Left ventricle myocardium inferior (tissue), 1 donor: ENCODE results near the gene MAST4. TPM values are rescaled to one million over a fixed set of nuclear protein-coding genes. Genes with fewer than 3 reads are reported as not detected.

Experiments
- DNase-seq: peaks from one replicate; pipeline ENCODE4 v3.0.0-alpha.2; 2020
- H3K27ac ChIP-seq: fragments of 200-600 bp; replicated peaks from 2 replicates; pipeline ENCODE4 v1.8.0; 2021
- H3K27me3 ChIP-seq: fragments of 200-600 bp; 2 replicates; pipeline ENCODE4 v1.8.0; 2021; ENCODE audit warnings: low read depth
- H3K36me3 ChIP-seq: fragments of 200-600 bp; 2 replicates; pipeline ENCODE4 v1.8.0; 2021
- H3K4me1 ChIP-seq: fragments of 200-600 bp; 2 replicates; pipeline ENCODE4 v1.8.0; 2021
- H3K4me3 ChIP-seq: fragments of 200-600 bp; 2 replicates; pipeline ENCODE4 v1.8.0; 2021; ENCODE audit warnings: mild to moderate bottlenecking, moderate library complexity
- H3K9me3 ChIP-seq: fragments of 200-600 bp; replicated peaks from 2 replicates; pipeline ENCODE4 v1.8.0; 2021
- intact Hi-C: fragments of 100-400 bp; cut with micrococcal nuclease; formaldehyde crosslinking; loops from one replicate; pipeline ENCODE4 v1.11.0; 2022
- total RNA-seq: library from RNA; stranded (reverse); fragmentation: NEBNext Ultra II Directional; extraction: Animal tissue kit (Norgen Biotek cat#: 25700); gene quantifications from one replicate; pipeline ENCODE4 v1.2.1, GENCODE V29; 2021
- TF ChIP-seq, protein P1 (sequence below): fragments of 200-600 bp; IDR thresholded peaks from 2 replicates; pipeline ENCODE4 v1.8.0; 2021; ENCODE audit warnings: antibody characterized with exemption, mild to moderate bottlenecking, borderline replicate concordance
- donor health status: DM: no; HTN: yes; CAD: no; lungs with severe emphysema.

The MAST4 gene
- total RNA-seq, 1 donor from 2014 or later: 55.7 TPM

DNA sequence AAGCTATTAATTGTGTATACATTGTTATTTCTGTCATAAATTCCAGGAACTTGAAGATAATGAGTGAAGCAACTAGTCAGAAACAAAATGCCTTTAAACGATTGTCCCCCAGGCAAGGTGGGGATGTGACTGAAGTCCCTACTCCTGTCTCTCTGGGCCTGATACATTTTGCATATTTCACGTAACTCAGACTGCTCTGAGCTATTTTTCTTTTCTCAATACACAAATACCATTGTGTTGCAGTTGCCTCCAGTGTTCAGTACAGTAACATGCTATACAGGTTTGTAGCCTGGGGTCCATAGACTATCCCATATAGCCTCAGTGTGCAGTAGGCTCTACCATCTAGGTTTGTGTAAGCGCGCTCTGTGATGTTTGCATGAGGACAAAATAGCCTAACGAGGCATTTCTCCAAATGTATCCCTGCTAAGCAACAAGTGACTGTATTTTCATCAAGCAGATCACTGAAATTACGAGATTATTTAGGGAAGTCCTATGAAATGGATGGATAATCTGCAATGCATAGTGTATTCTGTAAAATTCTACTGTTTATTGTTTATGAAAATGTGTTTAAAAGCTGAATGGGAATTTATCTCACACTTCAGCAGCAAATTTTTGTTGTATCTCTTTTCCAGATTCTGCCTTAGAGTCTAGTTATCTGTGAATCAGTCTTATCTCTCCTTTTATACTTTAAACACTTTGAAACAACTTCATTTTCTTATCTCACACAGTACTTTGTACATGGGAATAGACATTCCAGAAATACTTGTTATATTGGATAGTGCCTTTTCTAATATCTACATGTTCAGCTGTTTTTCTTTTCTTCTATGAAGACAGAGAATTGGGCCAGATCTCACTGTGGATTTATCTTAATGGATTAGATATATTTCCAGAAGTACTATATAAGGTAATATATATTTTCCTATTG, 449.9 kb downstream of the MAST4 start:
- Histone ChIP-seq H3K36me3 (no peaks in the 10 kb centered on the region), H3K4me1 (peaks cover 91% of the 10 kb centered on the region), H3K27ac (peak overlapping the region; percentile 71), H3K4me3 (no peak overlapping the region), H3K9me3 (no peaks in the 10 kb centered on the region), H3K27me3 (no peaks in the 10 kb centered on the region)
- no peak for DNase-seq
- TF ChIP-seq, protein P1, sequence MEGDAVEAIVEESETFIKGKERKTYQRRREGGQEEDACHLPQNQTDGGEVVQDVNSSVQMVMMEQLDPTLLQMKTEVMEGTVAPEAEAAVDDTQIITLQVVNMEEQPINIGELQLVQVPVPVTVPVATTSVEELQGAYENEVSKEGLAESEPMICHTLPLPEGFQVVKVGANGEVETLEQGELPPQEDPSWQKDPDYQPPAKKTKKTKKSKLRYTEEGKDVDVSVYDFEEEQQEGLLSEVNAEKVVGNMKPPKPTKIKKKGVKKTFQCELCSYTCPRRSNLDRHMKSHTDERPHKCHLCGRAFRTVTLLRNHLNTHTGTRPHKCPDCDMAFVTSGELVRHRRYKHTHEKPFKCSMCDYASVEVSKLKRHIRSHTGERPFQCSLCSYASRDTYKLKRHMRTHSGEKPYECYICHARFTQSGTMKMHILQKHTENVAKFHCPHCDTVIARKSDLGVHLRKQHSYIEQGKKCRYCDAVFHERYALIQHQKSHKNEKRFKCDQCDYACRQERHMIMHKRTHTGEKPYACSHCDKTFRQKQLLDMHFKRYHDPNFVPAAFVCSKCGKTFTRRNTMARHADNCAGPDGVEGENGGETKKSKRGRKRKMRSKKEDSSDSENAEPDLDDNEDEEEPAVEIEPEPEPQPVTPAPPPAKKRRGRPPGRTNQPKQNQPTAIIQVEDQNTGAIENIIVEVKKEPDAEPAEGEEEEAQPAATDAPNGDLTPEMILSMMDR: no peak
- intact Hi-C loops: no loop called here

DNA sequence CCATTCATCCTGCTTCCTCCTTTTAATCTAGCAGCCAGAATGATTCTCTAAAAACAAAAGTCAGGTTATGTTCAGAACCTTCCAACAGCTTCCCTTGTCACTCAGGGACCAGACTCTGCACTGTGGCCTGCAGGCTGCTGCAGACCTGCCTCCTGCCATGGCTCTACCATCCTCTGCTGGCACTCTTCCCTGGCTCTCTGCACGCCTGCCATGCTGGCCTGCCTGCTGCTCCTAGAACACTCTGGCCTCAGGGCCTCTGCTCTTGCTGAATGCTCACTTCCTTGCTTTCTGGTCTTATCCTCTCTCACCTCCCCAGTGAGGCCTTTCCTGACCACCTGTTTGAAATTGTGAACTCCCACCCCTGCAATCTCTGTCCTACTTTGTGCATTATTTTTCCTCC, 451.0 kb downstream of the MAST4 start:
- no peaks in the 10 kb centered on the region for H3K9me3 ChIP-seq
- peaks cover 94% of the 10 kb centered on the region for H3K4me1 ChIP-seq
- no peak overlapping the region for H3K4me3 ChIP-seq
- H3K27ac ChIP-seq: peak overlapping the region; percentile 71
- DNase-seq: peak; percentile 76
- H3K36me3 ChIP-seq: no peaks in the 10 kb centered on the region
- TF ChIP-seq, protein P1: peak; percentile 21
- no peaks in the 10 kb centered on the region for H3K27me3 ChIP-seq
- intact Hi-C loops: no loop called here

DNA sequence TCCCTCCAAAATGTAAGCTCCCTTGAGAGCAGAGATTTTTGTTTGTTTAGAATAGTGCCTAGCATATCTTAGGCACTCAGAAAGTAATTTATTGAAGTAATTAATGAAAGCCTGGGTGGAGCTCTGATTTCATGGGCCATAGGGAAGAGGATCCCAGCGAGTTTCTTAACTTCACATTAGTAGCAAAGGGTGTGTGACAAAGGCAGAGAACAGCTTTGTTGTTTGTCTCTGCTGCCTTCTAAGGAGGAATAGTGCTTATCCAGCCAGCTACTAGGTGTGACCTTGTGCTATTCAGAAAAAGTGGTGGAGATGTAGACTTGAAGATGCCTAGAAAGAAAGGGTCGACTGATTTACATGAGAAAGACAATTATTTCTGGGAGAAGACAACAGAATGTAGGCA, 451.4 kb downstream of the MAST4 start:
- no peak overlapping the region for H3K4me3 ChIP-seq
- TF ChIP-seq, protein P1: no peak
- no peak for DNase-seq
- H3K27me3 ChIP-seq: no peaks in the 10 kb centered on the region
- intact Hi-C loops: no loop called here
- peaks cover 92% of the 10 kb centered on the region for H3K4me1 ChIP-seq
- H3K36me3 ChIP-seq: no peaks in the 10 kb centered on the region
- no peaks in the 10 kb centered on the region for H3K9me3 ChIP-seq
- peak overlapping the region; percentile 71 for H3K27ac ChIP-seq

DNA sequence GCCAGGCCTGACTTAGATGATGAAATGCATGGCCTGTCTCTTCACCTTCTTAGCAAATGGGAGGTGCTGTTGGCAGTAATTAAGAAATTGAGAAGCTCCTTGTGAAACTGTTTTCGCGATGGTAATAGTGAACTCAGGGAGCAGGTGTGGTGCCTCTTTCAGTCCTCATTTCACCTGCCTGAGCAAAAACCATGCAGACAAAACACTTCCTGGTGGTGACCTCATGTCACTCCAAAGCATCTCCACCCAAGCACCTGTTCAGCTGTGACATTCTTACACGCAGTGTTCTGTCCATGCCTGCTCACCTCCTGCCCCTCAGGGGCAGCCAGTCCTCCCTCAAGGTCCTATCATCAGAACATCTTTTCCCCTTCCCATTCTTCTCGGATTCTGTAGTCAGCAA, 453.9 kb downstream of the MAST4 start:
- Histone ChIP-seq H3K9me3 (no peaks in the 10 kb centered on the region), H3K4me1 (peaks cover 78% of the 10 kb centered on the region), H3K27me3 (no peaks in the 10 kb centered on the region), H3K27ac (peak overlapping the region; percentile 65), H3K4me3 (no peak overlapping the region), H3K36me3 (peaks cover under 1% of the 10 kb centered on the region)
- TF ChIP-seq, protein P1: no peak
- intact Hi-C loops: no loop called here
- no peak for DNase-seq

DNA sequence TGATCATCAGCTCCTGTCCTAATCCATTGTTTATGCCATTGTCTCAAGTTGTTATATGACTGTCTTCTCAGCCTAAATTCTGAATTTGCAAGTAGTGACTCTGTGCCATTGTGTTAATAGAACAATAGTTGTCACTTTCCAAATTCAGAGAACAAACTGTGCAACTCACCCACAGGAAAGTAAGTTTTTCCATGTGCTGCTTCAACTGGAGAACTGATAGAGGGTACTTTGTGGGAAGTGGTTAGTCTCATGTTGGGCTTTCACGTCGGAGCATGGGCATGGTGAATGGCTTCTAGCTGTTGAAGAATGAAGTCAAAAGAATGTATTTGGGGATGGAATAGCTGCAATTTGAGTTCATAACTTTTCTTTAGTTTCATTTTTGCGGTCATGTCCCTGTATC, 454.4 kb downstream of the MAST4 start:
- H3K36me3 ChIP-seq: peaks cover 5% of the 10 kb centered on the region
- no peak overlapping the region for H3K4me3 ChIP-seq
- no peak for DNase-seq
- intact Hi-C loops: no loop called here
- peaks cover 72% of the 10 kb centered on the region for H3K4me1 ChIP-seq
- TF ChIP-seq, protein P1: no peak
- peak overlapping the region; percentile 65 for H3K27ac ChIP-seq
- no peaks in the 10 kb centered on the region for H3K27me3 ChIP-seq
- H3K9me3 ChIP-seq: no peaks in the 10 kb centered on the region
